Measurements from ENCODE around the gene ARHGAP18.

The ARHGAP18 gene

DNA sequence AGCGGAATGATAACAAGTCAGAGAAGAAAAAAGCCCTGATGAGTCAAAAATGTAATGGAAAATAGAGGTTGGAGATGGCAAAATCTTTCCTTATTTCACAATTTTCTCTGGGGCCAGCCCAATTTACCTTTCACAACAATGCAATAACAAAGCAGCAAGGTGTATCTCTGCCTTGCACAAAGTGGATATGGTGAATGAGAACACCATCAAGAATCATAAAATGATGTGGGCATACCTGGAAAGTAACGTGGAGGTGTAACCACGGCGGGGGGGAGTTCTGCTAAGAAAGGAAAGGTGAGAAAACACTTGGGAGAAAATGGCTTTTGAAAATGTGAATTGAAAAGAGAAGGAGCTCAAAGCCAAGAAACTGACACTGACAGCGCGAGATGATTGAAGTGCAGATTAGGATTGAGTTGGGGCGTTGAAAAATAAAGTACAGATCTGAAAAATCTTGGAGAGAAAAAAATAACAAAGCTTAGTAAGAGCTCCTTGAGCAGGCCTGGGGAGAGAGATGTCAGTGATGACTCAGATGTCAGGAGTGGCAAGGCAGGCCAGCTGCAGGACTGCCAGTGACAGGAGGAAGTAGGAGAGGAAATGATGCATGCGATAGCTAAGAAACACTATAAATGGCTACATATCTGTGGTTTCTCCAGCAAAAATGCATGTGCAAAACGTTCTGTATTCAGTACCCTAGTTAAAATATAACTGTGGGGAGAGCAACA is 26.2 kb downstream of the ARHGAP18 start (continued):
- TF ChIP-seq, protein P1, sequence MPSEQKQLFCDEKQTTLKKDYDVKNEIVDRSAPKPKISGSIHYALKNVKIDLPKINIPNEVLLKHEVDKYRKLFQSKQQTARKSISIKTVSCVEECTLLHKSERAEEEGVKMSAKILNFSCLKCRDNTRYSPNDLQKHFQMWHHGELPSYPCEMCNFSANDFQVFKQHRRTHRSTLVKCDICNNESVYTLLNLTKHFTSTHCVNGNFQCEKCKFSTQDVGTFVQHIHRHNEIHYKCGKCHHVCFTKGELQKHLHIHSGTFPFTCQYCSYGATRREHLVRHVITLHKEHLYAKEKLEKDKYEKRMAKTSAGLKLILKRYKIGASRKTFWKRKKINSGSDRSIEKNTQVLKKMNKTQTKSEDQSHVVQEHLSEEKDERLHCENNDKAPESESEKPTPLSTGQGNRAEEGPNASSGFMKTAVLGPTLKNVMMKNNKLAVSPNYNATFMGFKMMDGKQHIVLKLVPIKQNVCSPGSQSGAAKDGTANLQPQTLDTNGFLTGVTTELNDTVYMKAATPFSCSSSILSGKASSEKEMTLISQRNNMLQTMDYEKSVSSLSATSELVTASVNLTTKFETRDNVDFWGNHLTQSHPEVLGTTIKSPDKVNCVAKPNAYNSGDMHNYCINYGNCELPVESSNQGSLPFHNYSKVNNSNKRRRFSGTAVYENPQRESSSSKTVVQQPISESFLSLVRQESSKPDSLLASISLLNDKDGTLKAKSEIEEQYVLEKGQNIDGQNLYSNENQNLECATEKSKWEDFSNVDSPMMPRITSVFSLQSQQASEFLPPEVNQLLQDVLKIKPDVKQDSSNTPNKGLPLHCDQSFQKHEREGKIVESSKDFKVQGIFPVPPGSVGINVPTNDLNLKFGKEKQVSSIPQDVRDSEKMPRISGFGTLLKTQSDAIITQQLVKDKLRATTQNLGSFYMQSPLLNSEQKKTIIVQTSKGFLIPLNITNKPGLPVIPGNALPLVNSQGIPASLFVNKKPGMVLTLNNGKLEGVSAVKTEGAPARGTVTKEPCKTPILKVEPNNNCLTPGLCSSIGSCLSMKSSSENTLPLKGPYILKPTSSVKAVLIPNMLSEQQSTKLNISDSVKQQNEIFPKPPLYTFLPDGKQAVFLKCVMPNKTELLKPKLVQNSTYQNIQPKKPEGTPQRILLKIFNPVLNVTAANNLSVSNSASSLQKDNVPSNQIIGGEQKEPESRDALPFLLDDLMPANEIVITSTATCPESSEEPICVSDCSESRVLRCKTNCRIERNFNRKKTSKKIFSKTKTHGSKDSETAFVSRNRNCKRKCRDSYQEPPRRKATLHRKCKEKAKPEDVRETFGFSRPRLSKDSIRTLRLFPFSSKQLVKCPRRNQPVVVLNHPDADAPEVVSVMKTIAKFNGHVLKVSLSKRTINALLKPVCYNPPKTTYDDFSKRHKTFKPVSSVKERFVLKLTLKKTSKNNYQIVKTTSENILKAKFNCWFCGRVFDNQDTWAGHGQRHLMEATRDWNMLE (tag by site-specific recombination; conservative IDR thresholded peaks at IDR 0.05; ENCODE audit: low read depth) = 0 out of 2 replicates have a peak, but pooled peaks have one; percentile 46
- TF ChIP-seq ZNF747 (tag by site-specific recombination; IDR thresholded peaks at IDR 0.05) (no peak), ZNF221 (tag by site-specific recombination; IDR thresholded peaks at IDR 0.05; ENCODE audit: borderline replicate concordance) (no peak)

DNA sequence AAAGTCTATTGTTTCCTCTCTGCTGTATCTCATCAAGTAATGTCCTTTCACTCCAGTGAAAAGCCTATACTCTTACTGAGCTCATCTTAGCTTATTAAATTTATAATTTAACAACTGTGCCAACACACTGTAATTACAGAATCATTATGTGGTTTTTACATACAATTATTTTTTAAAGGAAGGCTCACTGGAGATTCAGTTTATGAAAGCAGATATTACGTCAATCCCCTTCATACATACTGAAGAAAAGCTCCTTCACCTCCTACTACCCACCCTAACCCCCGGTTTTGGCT is 28.1 kb downstream of the ARHGAP18 start:
- H3K9me3 ChIP-seq (ENCODE audit: control insufficient read depth, insufficient read depth, low read depth, low read length) = no peaks in the 10 kb centered on the region
- POLR2A ChIA-PET = interaction anchor here (1.2 kb wide), 1 partner anchor 28 kb away, joined by 3 read pairs; the partner anchor contains the start of gene ARHGAP18
- H3K36me3 ChIP-seq (ENCODE audit: control insufficient read depth in 2 of 2, insufficient read depth in 1 of 2, low read length in 2 of 2) = no peaks in the 10 kb centered on the region
- no peak overlapping the region for H3K27ac ChIP-seq (ENCODE audit: extremely low read depth, low read depth, low read length)
- no peak overlapping the region for H3K4me3 ChIP-seq (ENCODE audit: low read depth, low read length)
- 0 out of 2 replicates have a peak, but pooled peaks cover 3% of the 10 kb centered on the region for H3K4me1 ChIP-seq (ENCODE audit: control insufficient read depth, insufficient read depth, low read length)
- CTCF ChIA-PET = interaction anchor here (0.6 to 1.3 kb wide), 3 partner anchors 25 to 84 kb away, joined by 5 read pairs; no protein-coding TSS in a partner anchor
- TF ChIP-seq ZNF610 (tag by site-specific recombination; IDR thresholded peaks at IDR 0.05; ENCODE audit: borderline replicate concordance) (no peak), HOXA7 (CRISPR knock-in tag; IDR thresholded peaks at IDR 0.05; ENCODE audit: borderline replicate concordance) (no peak), ZNF404 (tag by site-specific recombination; IDR thresholded peaks at IDR 0.05) (no peak), ZNF670 (tag by site-specific recombination; IDR thresholded peaks at IDR 0.05; ENCODE audit: low read depth) (no peak), ZNF544 (tag by site-specific recombination; IDR thresholded peaks at IDR 0.05) (no peak), KLF9 (tag by site-specific recombination; IDR thresholded peaks at IDR 0.05; ENCODE audit: low read depth) (no peak), ZNF223 (tag by site-specific recombination; IDR thresholded peaks at IDR 0.05) (no peak), FEZF1 (tag by site-specific recombination; IDR thresholded peaks at IDR 0.05) (no peak)
- TF ChIP-seq, protein P2, sequence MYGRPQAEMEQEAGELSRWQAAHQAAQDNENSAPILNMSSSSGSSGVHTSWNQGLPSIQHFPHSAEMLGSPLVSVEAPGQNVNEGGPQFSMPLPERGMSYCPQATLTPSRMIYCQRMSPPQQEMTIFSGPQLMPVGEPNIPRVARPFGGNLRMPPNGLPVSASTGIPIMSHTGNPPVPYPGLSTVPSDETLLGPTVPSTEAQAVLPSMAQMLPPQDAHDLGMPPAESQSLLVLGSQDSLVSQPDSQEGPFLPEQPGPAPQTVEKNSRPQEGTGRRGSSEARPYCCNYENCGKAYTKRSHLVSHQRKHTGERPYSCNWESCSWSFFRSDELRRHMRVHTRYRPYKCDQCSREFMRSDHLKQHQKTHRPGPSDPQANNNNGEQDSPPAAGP (tag by site-specific recombination; IDR thresholded peaks at IDR 0.05) = no peak
- TF ChIP-seq, protein P3, sequence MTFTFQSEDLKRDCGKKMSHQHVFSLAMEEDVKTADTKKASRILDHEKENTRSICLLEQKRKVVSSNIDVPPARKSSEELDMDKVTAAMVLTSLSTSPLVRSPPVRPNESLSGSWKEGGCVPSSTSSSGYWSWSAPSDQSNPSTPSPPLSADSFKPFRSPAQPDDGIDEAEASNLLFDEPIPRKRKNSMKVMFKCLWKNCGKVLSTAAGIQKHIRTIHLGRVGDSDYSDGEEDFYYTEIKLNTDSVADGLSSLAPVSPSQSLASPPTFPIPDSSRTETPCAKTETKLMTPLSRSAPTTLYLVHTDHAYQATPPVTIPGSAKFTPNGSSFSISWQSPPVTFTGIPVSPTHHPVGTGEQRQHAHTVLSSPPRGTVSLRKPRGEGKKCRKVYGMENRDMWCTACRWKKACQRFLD (tag by site-specific recombination; IDR thresholded peaks at IDR 0.05) = no peak
- TF ChIP-seq, protein P4, sequence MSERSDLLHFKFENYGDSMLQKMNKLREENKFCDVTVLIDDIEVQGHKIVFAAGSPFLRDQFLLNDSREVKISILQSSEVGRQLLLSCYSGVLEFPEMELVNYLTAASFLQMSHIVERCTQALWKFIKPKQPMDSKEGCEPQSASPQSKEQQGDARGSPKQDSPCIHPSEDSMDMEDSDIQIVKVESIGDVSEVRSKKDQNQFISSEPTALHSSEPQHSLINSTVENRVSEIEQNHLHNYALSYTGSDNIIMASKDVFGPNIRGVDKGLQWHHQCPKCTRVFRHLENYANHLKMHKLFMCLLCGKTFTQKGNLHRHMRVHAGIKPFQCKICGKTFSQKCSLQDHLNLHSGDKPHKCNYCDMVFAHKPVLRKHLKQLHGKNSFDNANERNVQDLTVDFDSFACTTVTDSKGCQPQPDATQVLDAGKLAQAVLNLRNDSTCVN (tag by site-specific recombination; optimal IDR thresholded peaks at IDR 0.05) = no peak

DNA sequence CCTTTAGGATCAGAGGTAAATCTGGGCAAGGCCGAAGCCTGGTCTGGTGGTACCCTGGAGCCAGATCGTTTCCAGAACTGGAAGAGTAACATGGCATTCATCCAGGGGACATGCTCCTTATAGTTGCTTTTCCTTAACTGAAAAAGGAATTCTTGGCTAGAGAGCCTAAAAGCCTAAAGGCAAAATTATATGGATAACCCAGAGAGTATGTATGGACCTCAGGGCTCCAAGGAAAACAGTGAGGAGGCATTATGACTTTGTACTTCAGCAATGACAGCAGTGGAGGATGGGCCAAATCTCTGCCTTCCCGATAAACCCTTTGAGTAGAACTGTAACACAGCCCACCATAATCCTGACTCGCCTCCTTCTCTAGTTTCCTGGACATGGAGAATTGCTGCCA is 29.3 kb downstream of the ARHGAP18 start:
- ChIA-PET CTCF (interaction anchor here (0.6 to 1.1 kb wide), 2 partner anchors 63 to 357 kb away, joined by 3 read pairs; no protein-coding TSS in a partner anchor), POLR2A (no interaction called here)
- H3K36me3 ChIP-seq (ENCODE audit: control insufficient read depth in 2 of 2, insufficient read depth in 1 of 2, low read length in 2 of 2) = no peaks in the 10 kb centered on the region
- H3K4me1 ChIP-seq (ENCODE audit: control insufficient read depth, insufficient read depth, low read length) = 0 out of 2 replicates have a peak, but pooled peaks cover 3% of the 10 kb centered on the region
- no peak overlapping the region for H3K4me3 ChIP-seq (ENCODE audit: low read depth, low read length)
- no peaks in the 10 kb centered on the region for H3K9me3 ChIP-seq (ENCODE audit: control insufficient read depth, insufficient read depth, low read depth, low read length)
- H3K27ac ChIP-seq (ENCODE audit: extremely low read depth, low read depth, low read length) = no peak overlapping the region
- TF ChIP-seq, protein P5, sequence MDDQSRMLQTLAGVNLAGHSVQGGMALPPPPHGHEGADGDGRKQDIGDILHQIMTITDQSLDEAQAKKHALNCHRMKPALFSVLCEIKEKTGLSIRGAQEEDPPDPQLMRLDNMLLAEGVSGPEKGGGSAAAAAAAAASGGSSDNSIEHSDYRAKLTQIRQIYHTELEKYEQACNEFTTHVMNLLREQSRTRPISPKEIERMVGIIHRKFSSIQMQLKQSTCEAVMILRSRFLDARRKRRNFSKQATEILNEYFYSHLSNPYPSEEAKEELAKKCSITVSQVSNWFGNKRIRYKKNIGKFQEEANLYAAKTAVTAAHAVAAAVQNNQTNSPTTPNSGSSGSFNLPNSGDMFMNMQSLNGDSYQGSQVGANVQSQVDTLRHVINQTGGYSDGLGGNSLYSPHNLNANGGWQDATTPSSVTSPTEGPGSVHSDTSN (CRISPR knock-in tag; IDR thresholded peaks at IDR 0.05) = no peak
- TF ChIP-seq, protein P6, sequence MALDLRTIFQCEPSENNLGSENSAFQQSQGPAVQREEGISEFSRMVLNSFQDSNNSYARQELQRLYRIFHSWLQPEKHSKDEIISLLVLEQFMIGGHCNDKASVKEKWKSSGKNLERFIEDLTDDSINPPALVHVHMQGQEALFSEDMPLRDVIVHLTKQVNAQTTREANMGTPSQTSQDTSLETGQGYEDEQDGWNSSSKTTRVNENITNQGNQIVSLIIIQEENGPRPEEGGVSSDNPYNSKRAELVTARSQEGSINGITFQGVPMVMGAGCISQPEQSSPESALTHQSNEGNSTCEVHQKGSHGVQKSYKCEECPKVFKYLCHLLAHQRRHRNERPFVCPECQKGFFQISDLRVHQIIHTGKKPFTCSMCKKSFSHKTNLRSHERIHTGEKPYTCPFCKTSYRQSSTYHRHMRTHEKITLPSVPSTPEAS (tag by site-specific recombination; IDR thresholded peaks at IDR 0.05) = no peak
- TF ChIP-seq, protein P7, sequence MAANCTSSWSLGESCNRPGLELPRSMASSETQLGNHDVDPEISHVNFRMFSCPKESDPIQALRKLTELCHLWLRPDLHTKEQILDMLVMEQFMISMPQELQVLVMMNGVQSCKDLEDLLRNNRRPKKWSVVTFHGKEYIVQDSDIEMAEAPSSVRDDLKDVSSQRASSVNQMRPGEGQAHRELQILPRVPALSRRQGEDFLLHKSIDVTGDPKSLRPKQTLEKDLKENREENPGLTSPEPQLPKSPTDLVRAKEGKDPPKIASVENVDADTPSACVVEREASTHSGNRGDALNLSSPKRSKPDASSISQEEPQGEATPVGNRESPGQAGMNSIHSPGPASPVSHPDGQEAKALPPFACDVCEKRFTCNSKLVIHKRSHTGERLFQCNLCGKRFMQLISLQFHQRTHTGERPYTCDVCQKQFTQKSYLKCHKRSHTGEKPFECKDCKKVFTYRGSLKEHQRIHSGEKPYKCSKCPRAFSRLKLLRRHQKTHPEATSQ (tag by site-specific recombination; IDR thresholded peaks at IDR 0.05) = no peak
- TF ChIP-seq WT1 (tag by site-specific recombination; IDR thresholded peaks at IDR 0.05) = no peak
- no peak for TF ChIP-seq GLI4 (tag by site-specific recombination; IDR thresholded peaks at IDR 0.05)
- TF ChIP-seq ZNF223 (tag by site-specific recombination; IDR thresholded peaks at IDR 0.05) = no peak
- no peak for TF ChIP-seq ZNF791 (tag by site-specific recombination; IDR thresholded peaks at IDR 0.05)
